H9 (cell line): Measurements from ENCODE around the gene NLRC3. TPM values are rescaled to one million over a fixed set of nuclear protein-coding genes. Genes with fewer than 3 reads are reported as not detected.

Experiments
- DNase-seq: peaks from one replicate; pipeline ENCODE4 v3.0.0-alpha.2; 2017
- H2AFZ ChIP-seq: one replicate; pipeline ENCODE4 v1.6.1; 2013; ENCODE audit warnings: mild to moderate bottlenecking, low read length, control low read depth, moderate library complexity
- H2AK5ac ChIP-seq: 2 replicates; pipeline ENCODE4 v1.6.1; 2013; ENCODE audit warnings: low read length, control low read depth, mixed read lengths; ENCODE audit not compliant: insufficient read length
- H2BK120ac ChIP-seq: one replicate; pipeline ENCODE4 v1.6.1; 2013; ENCODE audit warnings: low read depth, mild to moderate bottlenecking, low read length, control low read depth, inconsistent platforms; ENCODE audit not compliant: poor library complexity, severe bottlenecking
- H2BK12ac ChIP-seq: 2 replicates; pipeline ENCODE4 v1.6.1; 2013; ENCODE audit warnings: low read length, control low read depth, mixed read lengths, low read depth; ENCODE audit not compliant: insufficient read length
- H2BK15ac ChIP-seq: 2 replicates; pipeline ENCODE4 v1.6.1; 2013; ENCODE audit warnings: low read depth, low read length, control low read depth
- H2BK20ac ChIP-seq: one replicate; pipeline ENCODE4 v1.6.1; 2013; ENCODE audit warnings: low read depth, mild to moderate bottlenecking, low read length, control low read depth, inconsistent platforms; ENCODE audit not compliant: poor library complexity, severe bottlenecking
- H2BK5ac ChIP-seq: 2 replicates; pipeline ENCODE4 v1.6.1; 2013; ENCODE audit warnings: low read length, control low read depth, mixed read lengths; ENCODE audit not compliant: insufficient read length
- H3K14ac ChIP-seq: 2 replicates; pipeline ENCODE4 v1.6.1; 2013; ENCODE audit warnings: low read length, control low read depth; ENCODE audit not compliant: insufficient read depth
- H3K18ac ChIP-seq: 2 replicates; pipeline ENCODE4 v1.6.1; 2013; ENCODE audit warnings: low read depth, mild to moderate bottlenecking, mixed read lengths, low read length, control low read depth; ENCODE audit not compliant: insufficient read length
- H3K23ac ChIP-seq: 2 replicates; pipeline ENCODE4 v1.6.1; 2013; ENCODE audit warnings: low read length, control low read depth, mixed read lengths, low read depth; ENCODE audit not compliant: insufficient read length
- H3K23me2 ChIP-seq: 2 replicates; pipeline ENCODE4 v1.6.1; 2013; ENCODE audit warnings: low read depth, mild to moderate bottlenecking, mixed read lengths, low read length, control low read depth; ENCODE audit not compliant: insufficient read length, poor library complexity, severe bottlenecking
- H3K27ac ChIP-seq: 2 replicates; pipeline ENCODE4 v1.5.1; 2013; ENCODE audit warnings: low read length, control low read depth, mixed read lengths, low read depth; ENCODE audit not compliant: insufficient read length
- H3K27me3 ChIP-seq: 2 replicates; pipeline ENCODE4 v1.6.1; 2013; ENCODE audit warnings: low read length, control low read depth, inconsistent platforms; ENCODE audit not compliant: insufficient read depth
- H3K4ac ChIP-seq: 2 replicates; pipeline ENCODE4 v1.6.1; 2013; ENCODE audit warnings: low read depth, mild to moderate bottlenecking, control low read depth, inconsistent platforms, low read length, moderate library complexity
- H3K4me1 ChIP-seq: 2 replicates; pipeline ENCODE4 v1.6.1; 2013; ENCODE audit warnings: low read length, control low read depth, inconsistent platforms; ENCODE audit not compliant: insufficient read depth
- H3K4me2 ChIP-seq: 2 replicates; pipeline ENCODE4 v1.6.1; 2013; ENCODE audit warnings: low read length, control low read depth, mixed read lengths; ENCODE audit not compliant: insufficient read length, insufficient read depth
- H3K56ac ChIP-seq: 2 replicates; pipeline ENCODE4 v1.6.1; 2013; ENCODE audit warnings: low read depth, mild to moderate bottlenecking, mixed read lengths, low read length, control low read depth; ENCODE audit not compliant: insufficient read length
- H3K79me1 ChIP-seq: 2 replicates; pipeline ENCODE4 v1.6.1; 2013; ENCODE audit warnings: low read depth, mild to moderate bottlenecking, moderate library complexity, low read length, control low read depth, inconsistent platforms; ENCODE audit not compliant: insufficient read depth, poor library complexity, severe bottlenecking
- H3K79me2 ChIP-seq: 2 replicates; pipeline ENCODE4 v1.6.1; 2013; ENCODE audit warnings: low read length, control low read depth, inconsistent platforms; ENCODE audit not compliant: insufficient read depth
- H3K9ac ChIP-seq: 2 replicates; pipeline ENCODE4 v1.6.1; 2013; ENCODE audit warnings: low read length, control low read depth, mixed read lengths; ENCODE audit not compliant: insufficient read length; ENCODE audit errors: extremely low read depth
- H3K9me3 ChIP-seq: one replicate; pipeline ENCODE4 v1.6.1; 2013; ENCODE audit warnings: low read depth, low read length, inconsistent platforms; ENCODE audit not compliant: control insufficient read depth
- H3T11ph ChIP-seq: one replicate; pipeline ENCODE4 v1.6.1; 2013; ENCODE audit warnings: mild to moderate bottlenecking, low read length, control low read depth, inconsistent platforms
- H4K20me1 ChIP-seq: one replicate; pipeline ENCODE4 v1.6.1; 2013; ENCODE audit not compliant: control insufficient read depth, insufficient read length, insufficient read depth
- H4K5ac ChIP-seq: 2 replicates; pipeline ENCODE4 v1.6.1; 2013; ENCODE audit warnings: low read depth, mild to moderate bottlenecking, mixed read lengths, low read length, control low read depth; ENCODE audit not compliant: insufficient read length
- H4K8ac ChIP-seq: replicated peaks from 2 replicates; pipeline ENCODE4 v1.6.1; 2013; ENCODE audit warnings: low read length, control low read depth, mixed read lengths, low read depth; ENCODE audit not compliant: insufficient read length
- H4K91ac ChIP-seq: 2 replicates; pipeline ENCODE4 v1.6.1; 2013; ENCODE audit warnings: low read depth, mild to moderate bottlenecking, moderate library complexity, mixed read lengths, low read length, control low read depth; ENCODE audit not compliant: insufficient read length
- H3K27ac Mint-ChIP-seq, 3 experiments: 2 replicates in 2 of 3; 3 replicates in 1 of 3; pipeline ENCODE4 v1.8.0; 2020 to 2021; ENCODE audit warnings: mixed read lengths in 3 of 3, mild to moderate bottlenecking in 1 of 3, moderate library complexity in 1 of 3
- H3K27me3 Mint-ChIP-seq: 2 replicates; pipeline ENCODE4 v1.8.0; 2021; ENCODE audit warnings: low read depth, mild to moderate bottlenecking, moderate library complexity, mixed read lengths
- H3K36me3 Mint-ChIP-seq, 3 experiments: 2 replicates in 2 of 3; 3 replicates in 1 of 3; pipeline ENCODE4 v1.8.0; 2020 to 2021; ENCODE audit warnings: low read depth in 3 of 3, mixed read lengths in 3 of 3; ENCODE audit not compliant: insufficient read depth in 1 of 3
- H3K4me1 Mint-ChIP-seq, 2 experiments: 2 replicates each; pipeline ENCODE4 v1.8.0; 2020; ENCODE audit warnings: mixed read lengths in 2 of 2
- H3K4me3 Mint-ChIP-seq, 2 experiments: 2 replicates in 1 of 2; 3 replicates in 1 of 2; pipeline ENCODE4 v1.8.0; 2020 to 2021; ENCODE audit warnings: mild to moderate bottlenecking in 2 of 2, mixed read lengths in 2 of 2, moderate library complexity in 1 of 2
- H3K9me3 Mint-ChIP-seq, 2 experiments: 2 replicates in 1 of 2; 3 replicates in 1 of 2; pipeline ENCODE4 v1.8.0; 2020; ENCODE audit warnings: mild to moderate bottlenecking in 2 of 2, mixed read lengths in 2 of 2, moderate library complexity in 1 of 2
- WGBS: extraction: QIAGEN DNeasy Blood & Tissue Kit; methylation state at CpG from one replicate; pipeline ENCODE4 v1.1.7; 2013; ENCODE audit warnings: missing lambda C conversion rate, low lambda C conversion rate, mixed read lengths; ENCODE audit not compliant: insufficient read length; ENCODE audit errors: extremely low coverage; 5-methylcytosine and 5-hydroxymethylcytosine counted together
- total RNA-seq: library from RNA; stranded (reverse); gene quantifications from 2 replicates; pipeline ENCODE4 v1.2.1, GENCODE V29; 2021
- TF ChIP-seq, protein P1 (sequence below): fragments of 200-600 bp; sonication (generic); conservative IDR thresholded peaks from 3 replicates; pipeline ENCODE4 v1.8.0; 2021; ENCODE audit warnings: antibody characterized with exemption, mild to moderate bottlenecking

The NLRC3 gene
- total RNA-seq, 1 experiment from 2014 or later, result 0.44 TPM

- H3K4ac ChIP-seq, result no peak overlapping the region
- no peak overlapping the region for H3K56ac ChIP-seq
- H2BK15ac ChIP-seq, result no peak overlapping the region
- Mint-ChIP-seq H3K4me1 (peaks cover 0 to 6% of the 10 kb centered on the region in 2 experiments; a peak in 2 of 4 replicates), H3K36me3 (peaks cover 10 to 46% (median 35%) of the 10 kb centered on the region in 3 experiments; a peak in 6 of 7 replicates), H3K4me3 (no peak overlapping the region), H3K27me3 (no peaks in the 10 kb centered on the region), H3K27ac (peak overlapping the region in 1 of 3 experiments; percentile 1; a peak in 1 of 7 replicates), H3K9me3 (no peaks in the 10 kb centered on the region)
- H3K4me2 ChIP-seq, result no peak overlapping the region
- no peaks in the 10 kb centered on the region for H3K23me2 ChIP-seq
- no peak overlapping the region for H4K8ac ChIP-seq
- H3K79me1 ChIP-seq, result no peaks in the 10 kb centered on the region
- H4K91ac ChIP-seq, result no peak overlapping the region
- no peak overlapping the region for H3K18ac ChIP-seq
- TF ChIP-seq, protein P1, sequence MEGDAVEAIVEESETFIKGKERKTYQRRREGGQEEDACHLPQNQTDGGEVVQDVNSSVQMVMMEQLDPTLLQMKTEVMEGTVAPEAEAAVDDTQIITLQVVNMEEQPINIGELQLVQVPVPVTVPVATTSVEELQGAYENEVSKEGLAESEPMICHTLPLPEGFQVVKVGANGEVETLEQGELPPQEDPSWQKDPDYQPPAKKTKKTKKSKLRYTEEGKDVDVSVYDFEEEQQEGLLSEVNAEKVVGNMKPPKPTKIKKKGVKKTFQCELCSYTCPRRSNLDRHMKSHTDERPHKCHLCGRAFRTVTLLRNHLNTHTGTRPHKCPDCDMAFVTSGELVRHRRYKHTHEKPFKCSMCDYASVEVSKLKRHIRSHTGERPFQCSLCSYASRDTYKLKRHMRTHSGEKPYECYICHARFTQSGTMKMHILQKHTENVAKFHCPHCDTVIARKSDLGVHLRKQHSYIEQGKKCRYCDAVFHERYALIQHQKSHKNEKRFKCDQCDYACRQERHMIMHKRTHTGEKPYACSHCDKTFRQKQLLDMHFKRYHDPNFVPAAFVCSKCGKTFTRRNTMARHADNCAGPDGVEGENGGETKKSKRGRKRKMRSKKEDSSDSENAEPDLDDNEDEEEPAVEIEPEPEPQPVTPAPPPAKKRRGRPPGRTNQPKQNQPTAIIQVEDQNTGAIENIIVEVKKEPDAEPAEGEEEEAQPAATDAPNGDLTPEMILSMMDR, result no peak
- no peaks in the 10 kb centered on the region for H4K20me1 ChIP-seq
- no peak overlapping the region for H2AFZ ChIP-seq
- no CpG with 5 or more reads among the region's 2 CpGs for WGBS
- H4K5ac ChIP-seq, result no peak overlapping the region
- H3K9me3 ChIP-seq, result no peaks in the 10 kb centered on the region
- H3K9ac ChIP-seq, result no peak overlapping the region
- H3K27me3 ChIP-seq, result no peaks in the 10 kb centered on the region
- no peak overlapping the region for H3K27ac ChIP-seq
- H3T11ph ChIP-seq, result no peak overlapping the region
- H3K23ac ChIP-seq, result no peak overlapping the region
- no peak overlapping the region for H2BK12ac ChIP-seq
- DNase-seq, result no peak
- H3K4me1 ChIP-seq, result no peaks in the 10 kb centered on the region
- H2BK5ac ChIP-seq, result no peak overlapping the region
- no peak overlapping the region for H2BK20ac ChIP-seq
- no peak overlapping the region for H3K14ac ChIP-seq
- H3K79me2 ChIP-seq, result no peaks in the 10 kb centered on the region
- H2BK120ac ChIP-seq, result no peak overlapping the region
- no peak overlapping the region for H2AK5ac ChIP-seq
Observed at GRCh38 chr16:3519581-3519980, 57.6 kb downstream of the NLRC3 start.
